GM12801 (cell line): ENCODE results near the gene KRT4.

Source experiments
- CTCF ChIP-seq: IDR thresholded peaks from one replicate; pipeline ENCODE4 v1.5.1; 2011; ENCODE audit warnings: control low read depth; ENCODE audit not compliant: insufficient read length; ENCODE audit errors: extremely low read depth

The KRT4 gene

DNA sequence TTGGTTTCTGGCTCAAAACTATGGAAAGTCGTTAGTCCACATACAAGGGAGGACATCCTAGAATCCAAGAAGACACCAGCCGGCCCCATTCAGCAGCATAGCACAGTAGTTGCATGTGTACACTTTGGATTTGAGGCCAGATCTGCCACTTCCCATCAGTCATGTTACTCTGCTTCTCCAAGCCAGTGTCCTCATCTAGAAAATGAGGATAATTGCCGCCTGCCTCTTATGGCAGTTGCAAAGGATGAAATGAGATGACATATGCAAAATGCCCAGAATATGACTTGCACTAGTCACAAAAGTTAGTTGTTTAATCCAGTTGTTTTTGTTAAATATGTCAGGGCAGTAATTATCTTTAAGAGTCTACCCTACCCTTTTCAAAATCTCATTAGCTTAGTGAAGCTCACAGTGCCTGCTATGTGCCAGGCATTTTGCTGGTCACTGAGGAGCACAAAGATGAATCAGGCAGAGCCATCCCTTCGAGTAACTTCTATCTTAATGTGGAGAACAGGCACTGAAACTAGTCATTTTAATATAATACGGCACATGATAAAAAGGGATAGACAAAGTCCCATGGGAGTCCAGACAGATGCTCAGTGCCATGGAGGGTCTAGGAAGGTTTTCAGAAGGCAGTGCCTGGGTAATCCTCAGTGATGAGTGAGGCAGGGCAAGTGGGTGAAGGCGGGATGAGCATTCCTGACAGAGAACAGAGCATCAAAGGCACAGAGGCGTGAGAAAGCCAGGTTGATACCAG lies 30.2 kb downstream of the KRT4 start:
- no peak for TF ChIP-seq CTCF

- TF ChIP-seq CTCF, result no peak
Measured at GRCh38 chr12:52782502-52782901, 31.4 kb downstream of the KRT4 start.

DNA sequence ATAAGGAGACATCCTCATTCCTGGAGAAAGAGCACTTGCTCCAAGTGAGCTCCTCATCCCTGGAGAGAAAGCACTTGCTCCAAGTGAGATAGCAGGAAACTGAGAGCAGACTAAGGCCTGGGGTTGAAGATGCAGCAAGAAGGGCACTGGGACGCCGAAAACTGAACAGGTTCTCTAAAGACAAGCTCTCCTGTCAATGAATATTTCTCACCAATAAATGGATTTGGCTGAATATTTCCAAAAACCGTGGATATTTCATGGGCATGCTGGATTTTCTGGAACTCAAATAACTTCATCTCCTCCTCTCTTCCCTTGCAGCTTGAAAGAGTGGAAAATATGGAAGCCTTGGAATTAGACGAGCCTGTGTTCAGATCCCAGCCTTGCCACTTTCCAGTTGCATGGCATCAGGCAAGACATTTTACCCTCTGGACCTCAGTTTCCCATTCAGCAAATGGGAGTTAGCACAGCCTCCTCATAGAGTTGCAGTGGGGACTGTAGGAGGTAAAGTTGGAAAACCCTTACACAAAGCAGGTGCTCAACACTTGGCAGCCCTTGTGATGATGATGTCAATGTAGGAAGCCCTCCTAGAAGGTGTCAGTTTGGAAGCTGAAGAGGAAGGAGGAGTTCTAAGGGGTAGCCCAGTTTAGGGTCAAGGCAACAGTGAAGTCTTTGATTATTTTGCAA lies 32.4 kb downstream of the KRT4 start:
- TF ChIP-seq CTCF, result no peak

- no peak for TF ChIP-seq CTCF
Measured at GRCh38 chr12:52779914-52780313, 34.0 kb downstream of the KRT4 start.

GRCh38 chr12:52778833-52779232 lies 35.1 kb downstream of the KRT4 start:
- TF ChIP-seq CTCF, result no peak

DNA sequence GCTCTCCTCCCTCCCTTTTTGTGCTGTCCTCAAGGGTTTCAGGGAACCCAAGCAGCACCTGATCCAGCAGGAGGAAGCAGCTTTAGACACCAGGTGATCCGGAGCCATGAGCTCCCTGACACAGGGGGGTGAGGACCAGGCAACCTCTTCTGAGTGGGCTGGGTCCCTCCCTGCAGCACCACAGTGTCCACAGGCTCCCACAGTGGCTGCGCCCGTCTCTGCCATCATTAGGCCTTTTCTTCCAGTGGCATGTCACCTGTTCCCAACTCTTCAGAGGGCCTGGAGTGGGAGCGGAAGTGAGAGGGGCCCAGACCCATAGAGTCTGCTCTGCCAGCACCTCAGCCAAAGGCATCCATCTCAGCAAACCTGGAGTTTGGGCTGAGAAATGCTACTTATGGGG lies 36.4 kb downstream of the KRT4 start:
- no peak for TF ChIP-seq CTCF

DNA sequence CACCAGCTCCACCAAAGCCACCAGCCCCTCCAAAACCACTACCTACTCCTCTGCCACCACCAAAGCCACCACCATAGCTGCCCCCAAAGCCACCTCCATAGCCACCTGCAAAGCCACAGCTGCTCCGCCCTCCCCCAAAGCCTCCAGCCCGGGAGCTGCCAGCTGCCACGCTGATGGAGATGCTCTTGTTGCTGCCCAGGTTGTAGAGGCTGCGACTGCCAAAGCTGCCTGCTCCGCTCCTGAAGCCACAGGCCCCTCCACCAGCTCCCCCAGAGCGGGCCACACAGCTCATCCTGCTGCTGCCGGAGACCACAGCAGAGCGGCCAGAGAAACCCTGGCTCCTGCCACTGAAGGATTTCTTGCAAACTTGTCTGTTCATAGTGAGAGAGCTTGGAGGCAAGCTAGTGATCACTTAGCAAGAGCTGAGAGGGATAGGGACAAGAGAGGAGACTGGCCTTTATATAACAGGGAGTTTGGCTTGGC lies 37.0 kb downstream of the KRT4 start, which contains the start of gene KRT76:
KRT76 (minus strand) TSS at position 433 of the 483 bp plus-strand sequence; CDS start at position 379, 54 bp downstream.
- no peak for TF ChIP-seq CTCF
